Lung (tissue), 12 donors: Measurements from ENCODE around the gene PTPN18. TPM values are rescaled to one million over a fixed set of nuclear protein-coding genes. Genes with fewer than 3 reads are reported as not detected.
A peak's percentile ranks its signal among the peaks of the same experiment; 100 is the strongest.

Experiments used
- ATAC-seq: fragments of 200-7000 bp; cut with Tn5 transposase; one replicate; pipeline ENCODE4 v1.9.1; 2020; ENCODE audit warnings: moderate number of reproducible peaks; ENCODE audit not compliant: insufficient read depth, low FRiP score
- DNase-seq, 3 donors: peaks; one replicate each; pipeline ENCODE4 v3.0.0-alpha.2; 2013 to 2017
- H3K27ac ChIP-seq, 2 donors: one replicate each; pipeline ENCODE4 v1.5.1; 2013; ENCODE audit warnings: mild to moderate bottlenecking in 2 of 2, moderate library complexity in 2 of 2, control low read depth in 1 of 2, inconsistent platforms in 1 of 2, low read depth in 1 of 2, low read length in 1 of 2
- H3K27me3 ChIP-seq, 3 donors: one replicate each; pipeline ENCODE4 v1.5.1; 2013; ENCODE audit warnings: low read length in 2 of 3; ENCODE audit not compliant: control insufficient read depth in 3 of 3, insufficient read depth in 3 of 3
- H3K36me3 ChIP-seq, 4 donors: one replicate each; pipeline ENCODE4 v1.5.1; 2013; ENCODE audit warnings: low read length in 4 of 4, mild to moderate bottlenecking in 1 of 4, moderate library complexity in 1 of 4; ENCODE audit not compliant: control insufficient read depth in 4 of 4, insufficient read depth in 4 of 4
- H3K4me1 ChIP-seq, 5 donors: one replicate each; pipeline ENCODE4 v1.5.1; 2013; ENCODE audit warnings: low read length in 5 of 5, mild to moderate bottlenecking in 2 of 5, moderate library complexity in 1 of 5; ENCODE audit not compliant: control insufficient read depth in 5 of 5, insufficient read depth in 5 of 5
- H3K4me3 ChIP-seq: one replicate; pipeline ENCODE4 v1.5.1; 2013; ENCODE audit warnings: mild to moderate bottlenecking, control low read depth, moderate library complexity
- H3K9ac ChIP-seq, 2 donors: one replicate each; pipeline ENCODE4 v1.5.1; 2013; ENCODE audit warnings: low read length in 2 of 2, control low read depth in 1 of 2; ENCODE audit not compliant: insufficient read depth in 1 of 2
- H3K9me3 ChIP-seq, 4 donors: one replicate each; pipeline ENCODE4 v1.5.1; 2013; ENCODE audit warnings: low read length in 3 of 4, mild to moderate bottlenecking in 1 of 4, moderate library complexity in 1 of 4; ENCODE audit not compliant: control insufficient read depth in 4 of 4, insufficient read depth in 3 of 4
- CTCF ChIP-seq: IDR thresholded peaks from 2 replicates; pipeline ENCODE4 v1.5.1; 2012; ENCODE audit warnings: mild to moderate bottlenecking; ENCODE audit errors: control extremely low read depth, extremely low read depth
- WGBS, 2 donors: extraction: QIAGEN DNeasy Blood & Tissue Kit; methylation state at CpG; one replicate each; pipeline ENCODE4 v1.1.7; 2013; 5-methylcytosine and 5-hydroxymethylcytosine counted together
- polyA plus RNA-seq, 2 donors: library from polyadenylated mRNA; stranded (reverse); fragments of 200-250 nt; gene quantifications; one replicate each; pipeline ENCODE4 v1.2.1, GENCODE V29; 2013
- total RNA-seq, 2 donors: library from RNA; depleted of rRNA in 1 of 2; stranded (reverse); fragments of >200 nt in 1 of 2; gene quantifications; one replicate each; pipeline ENCODE4 v1.2.1, GENCODE V29; 2014 to 2021
- donor health status: control.
- donor health status: control.
- donor health status: Bipolar disorder and iron deficiency.
- donor health status: healthy.
- donor health status: DM: yes; HTN: yes; CAD: no.

The PTPN18 gene
- total and polyA plus RNA-seq, 4 donors: 29.2 to 88.3 (median 59.7) TPM

- no peaks in the 10 kb centered on the region for H3K27me3 ChIP-seq
- 40 to 48% methylated on average over 7 of the region's 7 CpGs for WGBS, 2 donors
- DNase-seq (no peak), ATAC-seq (no peak)
- H3K4me1 ChIP-seq: peaks cover 0 to 12% (median 5%) of the 10 kb centered on the region in 5 donors
- H3K27ac ChIP-seq: peak overlapping the region in 1 of 2 donors; percentile 41
- H3K36me3 ChIP-seq: peaks cover 5 to 7% (median 6%) of the 10 kb centered on the region in 4 donors
- TF ChIP-seq CTCF: no peak
- no peaks in the 10 kb centered on the region for H3K9me3 ChIP-seq
- no peak overlapping the region for H3K4me3 ChIP-seq
- H3K9ac ChIP-seq: no peak overlapping the region
Measured at GRCh38 chr2:130352237-130352636, 3.6 kb upstream of the PTPN18 start.

GRCh38 chr2:130353291-130354138 is 2.3 kb upstream of the PTPN18 start:
- H3K4me1 ChIP-seq: peaks cover 0 to 12% (median 5%) of the 10 kb centered on the region in 5 donors
- no peaks in the 10 kb centered on the region for H3K27me3 ChIP-seq
- ATAC-seq (no peak), DNase-seq (no peak)
- TF ChIP-seq CTCF: no peak
- 85 to 89% methylated on average over 7 of the region's 7 CpGs for whole genome bisulfite sequencing, 2 donors
- no peaks in the 10 kb centered on the region for H3K9me3 ChIP-seq
- no peak overlapping the region for H3K4me3 ChIP-seq
- peaks cover 0 to 1% (median 0%) of the 10 kb centered on the region in 4 donors for H3K36me3 ChIP-seq
- no peak overlapping the region for H3K9ac ChIP-seq
- no peak overlapping the region for H3K27ac ChIP-seq

- Histone ChIP-seq H3K9me3 (no peaks in the 10 kb centered on the region), H3K4me1 (peaks cover 0 to 12% (median 5%) of the 10 kb centered on the region in 5 donors), H3K27me3 (no peaks in the 10 kb centered on the region), H3K9ac (no peak overlapping the region), H3K36me3 (no peaks in the 10 kb centered on the region), H3K4me3 (no peak overlapping the region), H3K27ac (no peak overlapping the region)
- TF ChIP-seq CTCF: no peak
- no peak for DNase-seq
- 76 to 82% methylated on average over 1 of the region's 1 CpG for WGBS, 2 donors
- no peak for ATAC-seq
Measured at GRCh38 chr2:130354139-130354428, 1.8 kb upstream of the PTPN18 start.
